GM21528 (cell line): ENCODE results near the gene DCD.
"Not testable (repeated sequence)": the region's sequence is repeated elsewhere in the genome, so short reads cannot be mapped to it uniquely, and the experiment has no call there.

Experiments used
- ATAC-seq: cut with Tn5 transposase; IDR thresholded peaks from one replicate; pipeline ENCODE4 v1.9.1; 2021; ENCODE audit warnings: mild to moderate bottlenecking, moderate library complexity; ENCODE audit not compliant: unreplicated experiment, low FRiP score

The DCD gene

GRCh38 chr12:54657105-54657607, 9.0 kb upstream of the DCD start:
- ATAC-seq = no peak

- no peak for ATAC-seq
Observed at GRCh38 chr12:54654926-54655325, 6.8 kb upstream of the DCD start.

- no peak for ATAC-seq
Observed at GRCh38 chr12:54653025-54653424, 4.9 kb upstream of the DCD start.

- no peak for ATAC-seq
Observed at GRCh38 chr12:54650889-54651288, 2.7 kb upstream of the DCD start.

- ATAC-seq = no peak
Observed at GRCh38 chr12:54650409-54650808, 2.2 kb upstream of the DCD start.

- ATAC-seq = no peak
Observed at GRCh38 chr12:54649825-54650224, 1.7 kb upstream of the DCD start.

- no peak for ATAC-seq
Observed at GRCh38 chr12:54641554-54641953, 6.6 kb downstream of the DCD start.

- ATAC-seq = no peak
Observed at GRCh38 chr12:54641089-54641488, 7.1 kb downstream of the DCD start.

GRCh38 chr12:54639112-54639511, 9.1 kb downstream of the DCD start:
- ATAC-seq = not testable (repeated sequence)

GRCh38 chr12:54634795-54635194, 13.4 kb downstream of the DCD start, which contains the start of gene LACRT:
LACRT (minus strand) TSS chr12:54634895; CDS start chr12:54634841, 54 bp downstream.
- no peak for ATAC-seq

GRCh38 chr12:54631988-54632728, 16.0 kb downstream of the DCD start:
- no peak for ATAC-seq

GRCh38 chr12:54631551-54631950, 16.6 kb downstream of the DCD start:
- no peak for ATAC-seq

- no peak for ATAC-seq
Observed at GRCh38 chr12:54629925-54630324, 18.2 kb downstream of the DCD start.

- no peak for ATAC-seq
Observed at GRCh38 chr12:54628186-54628846, 19.8 kb downstream of the DCD start.

GRCh38 chr12:54627304-54627703, 20.9 kb downstream of the DCD start:
- no peak for ATAC-seq

- ATAC-seq = no peak
Observed at GRCh38 chr12:54625598-54625997, 22.6 kb downstream of the DCD start.

- ATAC-seq = no peak
Observed at GRCh38 chr12:54624315-54625279, 23.6 kb downstream of the DCD start.

- no peak for ATAC-seq
Observed at GRCh38 chr12:54622463-54623183, 25.5 kb downstream of the DCD start.

GRCh38 chr12:54616933-54617680, 31.1 kb downstream of the DCD start:
- no peak for ATAC-seq
